Endodermal cell (in vitro differentiated cells): ENCODE measurements around the gene DACH2. TPM values are rescaled to one million over a fixed set of nuclear protein-coding genes. Genes with fewer than 3 reads are reported as not detected.

Experiments
- DNase-seq: peaks from one replicate; pipeline ENCODE4 v3.0.0-alpha.2; 2017
- H3K27ac ChIP-seq: 2 replicates; pipeline ENCODE4 v1.5.1; 2013; ENCODE audit warnings: mild to moderate bottlenecking, low read depth, low read length, moderate library complexity
- H3K27me3 ChIP-seq: 2 replicates; pipeline ENCODE4 v1.6.1; 2013; ENCODE audit warnings: mild to moderate bottlenecking, low read length, moderate library complexity; ENCODE audit not compliant: insufficient read depth, control insufficient read depth, poor library complexity, severe bottlenecking
- H3K36me3 ChIP-seq: 2 replicates; pipeline ENCODE4 v1.7.0; 2013; ENCODE audit warnings: mild to moderate bottlenecking, low read length, moderate library complexity; ENCODE audit not compliant: control insufficient read depth, insufficient read depth
- H3K4me1 ChIP-seq: one replicate; pipeline ENCODE4 v1.7.0; 2013; ENCODE audit warnings: low read length; ENCODE audit not compliant: control insufficient read depth, insufficient read depth
- H3K4me3 ChIP-seq: 2 replicates; pipeline ENCODE4 v1.5.1; 2013; ENCODE audit warnings: mild to moderate bottlenecking, low read length, moderate library complexity
- H3K9ac ChIP-seq: 2 replicates; pipeline ENCODE4 v1.6.1; 2013; ENCODE audit warnings: mild to moderate bottlenecking, low read length, moderate library complexity; ENCODE audit not compliant: poor library complexity, severe bottlenecking; ENCODE audit errors: extremely low read depth
- H3K9me3 ChIP-seq: 2 replicates; pipeline ENCODE4 v1.6.1; 2013; ENCODE audit warnings: mild to moderate bottlenecking, low read length, moderate library complexity; ENCODE audit not compliant: control insufficient read depth
- H3K27ac Mint-ChIP-seq: 2 replicates; pipeline ENCODE4 v1.8.0; 2020; ENCODE audit warnings: mixed read lengths
- H3K27me3 Mint-ChIP-seq: 2 replicates; pipeline ENCODE4 v1.8.0; 2021; ENCODE audit warnings: mild to moderate bottlenecking, mixed read lengths; ENCODE audit not compliant: insufficient read depth
- H3K36me3 Mint-ChIP-seq: 2 replicates; pipeline ENCODE4 v1.8.0; 2020; ENCODE audit warnings: low read depth, mixed read lengths
- H3K4me1 Mint-ChIP-seq: 2 replicates; pipeline ENCODE4 v1.8.0; 2020; ENCODE audit warnings: mixed read lengths
- H3K4me3 Mint-ChIP-seq: 2 replicates; pipeline ENCODE4 v1.8.0; 2020; ENCODE audit warnings: mild to moderate bottlenecking, moderate library complexity, mixed read lengths
- H3K9me3 Mint-ChIP-seq: 2 replicates; pipeline ENCODE4 v1.8.0; 2020; ENCODE audit warnings: mild to moderate bottlenecking, mixed read lengths
- WGBS, 2 experiments: methylation state at CpG; one replicate each; pipeline versions ENCODE4 v1.1.5 to v1.1.7; 2013; ENCODE audit warnings: missing lambda C conversion rate in 2 of 2, mixed read lengths in 1 of 2; ENCODE audit not compliant: insufficient coverage in 1 of 2, insufficient read length in 1 of 2; 5-methylcytosine and 5-hydroxymethylcytosine counted together
- total RNA-seq, 2 donors: library from RNA; stranded (reverse); fragmentation: NEBNext Ultra II Directional in 1 of 2; extraction: Animal tissue kit (Norgen Biotek cat#: 25700) in 1 of 2; gene quantifications; 2 replicates in 1 of 2; 3 replicates in 1 of 2; pipeline ENCODE4 v1.2.1, GENCODE V29; 2021
- TF ChIP-seq, protein P1 (sequence below): fragments of 200-600 bp; sonication (generic); conservative IDR thresholded peaks from 2 replicates; pipeline ENCODE4 v1.5.0; 2021; ENCODE audit warnings: antibody characterized with exemption, mild to moderate bottlenecking

DACH2 gene
- total RNA-seq, 2 donors from 2014 or later: 2.2 to 2.3 TPM

DNA sequence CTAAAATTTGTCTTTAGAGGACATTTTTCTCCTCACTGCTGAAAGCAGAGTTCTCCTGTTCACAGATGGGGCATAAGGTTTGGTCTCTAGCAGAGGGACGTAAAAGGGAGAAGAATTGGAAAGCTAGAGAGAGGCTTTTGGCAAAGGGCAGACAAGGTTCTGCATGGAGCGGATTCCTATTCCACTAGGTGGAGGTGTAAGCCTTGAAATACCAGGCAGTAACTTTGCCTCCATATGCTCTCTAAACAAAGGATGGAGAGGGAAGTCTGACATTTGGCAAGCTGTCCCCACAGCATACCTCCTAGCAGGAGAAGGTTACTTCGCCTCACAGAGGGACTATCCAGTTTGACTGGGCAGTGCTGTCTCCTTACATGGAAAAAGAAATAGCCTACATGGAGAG, 174.7 kb downstream of the DACH2 start:
- Histone ChIP-seq H3K9ac (no peak overlapping the region), H3K4me1 (no peaks in the 10 kb centered on the region), H3K27me3 (no peaks in the 10 kb centered on the region), H3K4me3 (no peak overlapping the region), H3K27ac (no peak overlapping the region), H3K9me3 (peaks cover 17% of the 10 kb centered on the region), H3K36me3 (no peaks in the 10 kb centered on the region)
- WGBS, 2 experiments: 98% methylated on average over 3 of the region's 3 CpGs; no CpG with 5 or more reads in 1 of the 2 experiments
- TF ChIP-seq, protein P1, sequence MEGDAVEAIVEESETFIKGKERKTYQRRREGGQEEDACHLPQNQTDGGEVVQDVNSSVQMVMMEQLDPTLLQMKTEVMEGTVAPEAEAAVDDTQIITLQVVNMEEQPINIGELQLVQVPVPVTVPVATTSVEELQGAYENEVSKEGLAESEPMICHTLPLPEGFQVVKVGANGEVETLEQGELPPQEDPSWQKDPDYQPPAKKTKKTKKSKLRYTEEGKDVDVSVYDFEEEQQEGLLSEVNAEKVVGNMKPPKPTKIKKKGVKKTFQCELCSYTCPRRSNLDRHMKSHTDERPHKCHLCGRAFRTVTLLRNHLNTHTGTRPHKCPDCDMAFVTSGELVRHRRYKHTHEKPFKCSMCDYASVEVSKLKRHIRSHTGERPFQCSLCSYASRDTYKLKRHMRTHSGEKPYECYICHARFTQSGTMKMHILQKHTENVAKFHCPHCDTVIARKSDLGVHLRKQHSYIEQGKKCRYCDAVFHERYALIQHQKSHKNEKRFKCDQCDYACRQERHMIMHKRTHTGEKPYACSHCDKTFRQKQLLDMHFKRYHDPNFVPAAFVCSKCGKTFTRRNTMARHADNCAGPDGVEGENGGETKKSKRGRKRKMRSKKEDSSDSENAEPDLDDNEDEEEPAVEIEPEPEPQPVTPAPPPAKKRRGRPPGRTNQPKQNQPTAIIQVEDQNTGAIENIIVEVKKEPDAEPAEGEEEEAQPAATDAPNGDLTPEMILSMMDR: peak; percentile 15
- Mint-ChIP-seq H3K36me3 (peaks cover 12% of the 10 kb centered on the region), H3K4me3 (no peak overlapping the region), H3K9me3 (peaks cover 56% of the 10 kb centered on the region), H3K4me1 (no peaks in the 10 kb centered on the region), H3K27ac (no peak overlapping the region), H3K27me3 (no peaks in the 10 kb centered on the region)
- DNase-seq: no peak

DNA sequence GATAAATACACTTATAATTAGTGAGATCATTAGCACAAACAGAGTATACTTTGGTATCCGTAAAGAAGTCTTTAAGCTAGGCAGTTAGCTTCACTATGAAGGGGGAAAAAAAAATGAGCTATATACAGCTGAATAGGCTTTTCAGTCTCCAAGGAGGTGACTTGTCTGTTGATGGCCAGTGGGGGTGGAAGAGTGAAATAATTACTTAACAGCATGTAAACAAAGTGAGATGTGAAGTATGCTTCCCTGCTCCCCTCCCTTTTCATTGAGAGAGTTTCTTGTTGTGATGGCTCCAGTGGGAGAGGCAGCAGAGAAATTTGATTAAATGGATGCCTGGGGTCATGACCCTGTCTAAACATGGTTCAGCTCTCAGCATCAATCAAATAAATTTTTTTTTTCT, 180.9 kb downstream of the DACH2 start:
- Histone ChIP-seq H3K4me3 (no peak overlapping the region), H3K36me3 (no peaks in the 10 kb centered on the region), H3K9ac (no peak overlapping the region), H3K4me1 (no peaks in the 10 kb centered on the region), H3K27me3 (no peaks in the 10 kb centered on the region), H3K9me3 (no peaks in the 10 kb centered on the region), H3K27ac (no peak overlapping the region)
- no peak for DNase-seq
- Mint-ChIP-seq H3K27ac (no peak overlapping the region), H3K4me3 (no peak overlapping the region), H3K36me3 (no peaks in the 10 kb centered on the region), H3K4me1 (no peaks in the 10 kb centered on the region), H3K27me3 (no peaks in the 10 kb centered on the region), H3K9me3 (peaks cover 12% of the 10 kb centered on the region)
- 89% methylated on average over 1 of the region's 1 CpG; no CpG with 5 or more reads in 1 of the 2 experiments for WGBS, 2 experiments
- TF ChIP-seq, protein P1: no peak

DNA sequence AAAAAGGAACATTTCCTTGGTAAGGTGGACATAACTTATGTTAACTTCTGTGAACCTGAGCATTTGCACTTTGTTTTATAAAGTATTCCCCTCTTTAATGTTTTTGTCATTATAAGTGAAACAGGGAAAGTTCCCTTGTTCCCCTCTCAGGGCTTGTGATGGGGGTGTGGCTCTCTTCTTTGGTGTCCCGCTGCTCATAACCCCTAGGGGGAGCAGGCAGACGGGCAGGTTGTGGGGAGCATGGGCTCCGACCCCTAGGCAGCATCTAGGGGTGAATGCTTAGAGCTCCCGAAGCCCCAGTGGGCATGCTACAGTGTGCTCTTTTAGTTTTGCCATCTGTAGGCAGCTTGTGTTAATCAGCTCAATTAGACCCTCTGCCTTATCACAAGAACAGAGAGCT, 200.4 kb downstream of the DACH2 start:
- TF ChIP-seq, protein P1: peak; percentile 69
- Mint-ChIP-seq H3K27ac (no peak overlapping the region), H3K4me1 (peaks cover 4% of the 10 kb centered on the region), H3K4me3 (no peak overlapping the region), H3K9me3 (no peaks in the 10 kb centered on the region), H3K36me3 (no peaks in the 10 kb centered on the region), H3K27me3 (no peaks in the 10 kb centered on the region)
- H3K27ac ChIP-seq: no peak overlapping the region
- no peak overlapping the region for H3K9ac ChIP-seq
- H3K36me3 ChIP-seq: no peaks in the 10 kb centered on the region
- no peaks in the 10 kb centered on the region for H3K4me1 ChIP-seq
- peak; percentile 53 for DNase-seq
- WGBS, 2 experiments: 54% methylated on average over 4 of the region's 4 CpGs; no CpG with 5 or more reads in 1 of the 2 experiments
- no peaks in the 10 kb centered on the region for H3K9me3 ChIP-seq
- H3K27me3 ChIP-seq: no peaks in the 10 kb centered on the region
- no peak overlapping the region for H3K4me3 ChIP-seq
